HG03025 (cell line): ENCODE measurements around the gene LCK.
"Not testable (repeated sequence)": the region's sequence is repeated elsewhere in the genome, so short reads cannot be mapped to it uniquely, and the experiment has no call there.

Experiments used
- ATAC-seq: cut with Tn5 transposase; IDR thresholded peaks from one replicate; pipeline ENCODE4 v1.9.1; 2021; ENCODE audit warnings: mild to moderate bottlenecking, moderate library complexity; ENCODE audit not compliant: unreplicated experiment, low FRiP score

LCK gene

DNA sequence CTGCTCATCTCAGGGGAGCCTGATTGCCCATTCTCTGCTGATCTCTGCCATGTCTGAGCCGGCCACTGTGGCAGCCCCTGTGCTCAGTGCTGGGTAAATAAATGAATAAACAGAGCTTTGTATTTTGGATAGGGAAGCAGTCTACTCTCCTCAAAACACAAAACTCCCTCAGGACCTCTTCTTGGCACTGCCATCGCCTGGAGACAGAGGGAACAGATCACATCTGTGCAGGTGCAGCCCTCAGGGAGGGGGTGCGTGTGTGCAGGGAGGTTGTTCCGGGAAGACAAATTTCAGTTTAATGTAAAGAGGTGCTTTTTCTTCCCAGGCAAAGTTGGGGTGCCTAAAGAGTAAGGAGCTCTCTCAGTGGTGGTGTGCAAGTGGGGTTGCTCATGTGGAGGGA lies 11.7 kb upstream of the LCK start:
- no peak for ATAC-seq

DNA sequence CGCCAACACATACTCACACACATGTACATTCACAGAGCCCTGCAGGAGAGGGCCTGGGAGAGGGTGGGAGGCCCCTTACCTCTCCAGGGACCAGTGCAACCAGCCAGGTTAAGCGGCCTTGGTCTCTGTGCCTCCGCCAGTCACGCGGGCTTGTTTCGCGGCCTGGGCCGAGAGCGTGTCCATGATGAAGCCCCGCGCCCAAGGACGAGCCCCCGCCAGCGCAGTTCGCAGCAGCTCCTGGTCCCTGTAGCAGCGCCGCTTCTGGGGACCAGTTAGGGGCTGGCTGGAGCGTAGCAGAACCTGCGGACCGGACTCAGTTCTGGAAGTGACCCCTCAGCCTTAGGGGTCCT lies 11.3 kb upstream of the LCK start:
- no peak for ATAC-seq

DNA sequence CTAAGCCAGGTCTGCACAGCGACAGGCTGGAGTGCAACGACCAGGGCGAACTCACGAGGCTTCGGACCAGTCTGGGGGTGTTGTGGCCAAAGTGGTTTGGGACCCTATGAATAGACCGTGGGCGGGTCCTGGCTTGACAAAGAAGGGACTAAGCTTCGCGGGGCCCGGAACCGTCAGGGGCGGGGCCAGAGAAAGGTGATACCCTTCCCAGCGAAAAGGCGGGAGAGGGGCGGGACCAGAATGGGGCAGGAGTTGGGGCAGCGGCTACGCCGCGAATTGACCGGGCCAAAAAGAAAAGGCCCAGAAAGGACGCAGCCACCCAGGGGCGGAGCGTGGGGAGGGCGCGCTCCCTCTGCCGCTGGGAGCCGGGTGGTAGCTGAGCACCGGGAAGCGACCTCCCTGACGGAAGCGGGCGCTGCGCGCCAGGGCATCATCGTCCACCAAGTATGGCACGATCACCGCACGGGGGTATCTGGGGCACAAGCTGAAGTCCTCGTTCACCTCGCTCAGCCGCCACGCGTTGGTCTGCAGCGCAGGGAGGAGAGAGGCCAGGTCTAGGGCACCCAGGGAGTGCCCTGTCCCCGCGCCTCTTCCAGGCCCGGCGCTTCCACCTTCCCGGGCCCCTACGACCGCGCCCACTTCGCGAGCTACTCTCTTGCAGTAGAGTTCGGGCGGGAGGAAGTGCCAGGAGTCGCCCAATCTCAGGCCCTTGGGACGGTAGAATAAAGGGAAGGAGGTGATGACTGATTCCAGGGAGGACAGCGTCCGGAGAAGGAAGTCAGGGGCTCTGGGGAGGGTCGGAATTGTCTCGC lies 10.7 kb upstream of the LCK start:
- ATAC-seq, result no peak

DNA sequence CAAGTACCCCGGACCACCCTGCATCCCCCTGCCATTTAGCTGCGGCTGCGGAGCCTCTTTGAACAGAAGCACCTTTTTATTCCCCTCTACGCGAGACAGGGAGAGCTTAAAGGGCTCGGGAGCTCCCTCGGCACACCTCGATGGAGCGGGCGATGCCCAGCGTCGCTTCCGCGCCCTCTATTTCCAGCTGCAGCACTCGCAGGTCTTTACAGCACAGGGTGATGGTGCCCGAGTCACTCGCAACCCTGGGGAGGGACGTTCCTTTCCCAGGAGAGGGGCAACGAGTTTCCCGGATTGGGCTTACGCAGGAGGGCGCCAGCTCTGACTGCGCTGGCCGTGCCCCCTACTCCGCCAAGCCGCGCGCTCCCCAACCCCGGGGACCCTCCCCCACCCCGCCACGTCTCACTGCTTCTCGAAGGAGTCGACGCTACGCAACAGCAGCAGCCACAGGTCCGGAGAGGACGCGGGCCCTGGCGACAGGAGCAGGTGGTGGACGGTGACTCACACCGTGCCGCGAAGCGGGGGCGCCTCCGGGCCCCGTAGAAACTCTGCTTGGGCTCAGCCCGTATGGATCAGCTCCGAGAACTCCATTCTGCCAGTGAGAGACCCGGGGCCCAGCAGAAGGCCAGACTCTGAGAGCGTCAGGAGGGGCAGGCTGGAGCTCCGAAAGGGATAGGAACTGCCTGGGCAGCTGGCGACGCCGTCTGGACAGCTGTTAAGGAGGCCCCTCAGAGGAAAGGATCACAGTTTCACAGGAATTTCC lies 9.9 kb upstream of the LCK start:
- no peak for ATAC-seq

DNA sequence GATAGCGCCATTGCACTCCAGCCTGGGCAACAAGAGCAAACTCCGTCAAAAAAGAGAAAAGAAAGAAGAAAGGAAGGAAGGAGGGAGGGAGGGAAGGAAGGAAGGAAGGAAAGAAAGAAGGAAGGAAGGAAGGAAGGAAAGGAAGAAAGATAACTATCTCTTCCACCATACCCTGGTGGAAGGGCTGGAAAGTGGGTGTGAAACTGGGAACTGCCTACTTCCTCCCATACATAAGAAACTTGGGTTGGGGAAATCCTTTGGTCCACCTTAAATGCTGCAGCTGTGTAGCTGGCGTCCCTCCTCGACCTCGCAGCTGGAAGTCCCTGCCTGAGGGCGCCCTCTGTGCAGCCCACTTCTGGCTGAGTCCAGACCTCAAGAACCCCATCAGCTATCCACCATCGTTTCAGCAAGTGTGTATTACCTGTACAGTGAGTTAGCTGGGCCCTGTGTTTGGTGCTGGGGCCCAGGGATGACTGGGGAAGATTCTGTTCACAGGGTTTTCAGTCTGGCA lies 8.7 kb upstream of the LCK start:
- ATAC-seq, result no peak

DNA sequence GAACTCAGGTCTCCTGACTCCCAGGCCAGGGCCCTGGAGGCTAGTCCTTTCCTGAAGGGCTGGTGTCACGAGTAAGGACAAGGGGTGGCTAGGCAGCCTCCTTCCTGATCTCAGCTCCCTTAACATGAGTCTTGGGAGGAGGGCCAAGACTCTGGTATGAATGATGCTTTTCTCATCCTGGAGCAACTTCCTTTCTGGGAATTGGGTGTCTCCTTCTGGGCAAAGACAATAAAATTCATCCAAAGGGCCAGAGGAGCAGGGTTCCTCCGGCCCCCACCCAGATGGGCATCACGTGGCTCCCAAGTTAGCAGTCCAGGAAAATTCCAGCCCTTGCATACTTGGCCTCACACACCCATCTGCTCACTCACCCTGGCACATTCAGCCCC lies 4.2 kb upstream of the LCK start, which contains the start of gene FAM167B:
FAM167B (plus strand) TSS at position 335 of the 386 bp plus-strand sequence. CDS start 200 bp downstream, outside the sequence.
- no peak for ATAC-seq

DNA sequence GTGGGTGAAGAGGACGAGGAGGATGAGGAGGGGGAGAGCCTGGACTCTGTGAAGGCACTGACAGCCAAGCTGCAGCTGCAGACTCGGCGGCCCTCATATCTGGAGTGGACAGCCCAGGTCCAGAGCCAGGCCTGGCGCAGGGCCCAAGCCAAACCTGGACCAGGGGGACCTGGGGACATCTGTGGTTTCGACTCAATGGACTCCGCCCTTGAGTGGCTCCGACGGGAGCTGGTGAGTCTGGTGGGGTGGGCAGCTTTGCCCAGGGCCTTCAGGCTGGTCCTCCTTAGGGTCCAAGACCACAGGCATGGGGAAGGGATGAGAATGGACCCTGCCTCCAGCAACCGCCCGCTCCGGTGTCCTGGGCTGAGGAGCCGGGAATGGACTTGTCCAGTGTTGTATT lies 3.6 kb upstream of the LCK start:
- no peak for ATAC-seq

DNA sequence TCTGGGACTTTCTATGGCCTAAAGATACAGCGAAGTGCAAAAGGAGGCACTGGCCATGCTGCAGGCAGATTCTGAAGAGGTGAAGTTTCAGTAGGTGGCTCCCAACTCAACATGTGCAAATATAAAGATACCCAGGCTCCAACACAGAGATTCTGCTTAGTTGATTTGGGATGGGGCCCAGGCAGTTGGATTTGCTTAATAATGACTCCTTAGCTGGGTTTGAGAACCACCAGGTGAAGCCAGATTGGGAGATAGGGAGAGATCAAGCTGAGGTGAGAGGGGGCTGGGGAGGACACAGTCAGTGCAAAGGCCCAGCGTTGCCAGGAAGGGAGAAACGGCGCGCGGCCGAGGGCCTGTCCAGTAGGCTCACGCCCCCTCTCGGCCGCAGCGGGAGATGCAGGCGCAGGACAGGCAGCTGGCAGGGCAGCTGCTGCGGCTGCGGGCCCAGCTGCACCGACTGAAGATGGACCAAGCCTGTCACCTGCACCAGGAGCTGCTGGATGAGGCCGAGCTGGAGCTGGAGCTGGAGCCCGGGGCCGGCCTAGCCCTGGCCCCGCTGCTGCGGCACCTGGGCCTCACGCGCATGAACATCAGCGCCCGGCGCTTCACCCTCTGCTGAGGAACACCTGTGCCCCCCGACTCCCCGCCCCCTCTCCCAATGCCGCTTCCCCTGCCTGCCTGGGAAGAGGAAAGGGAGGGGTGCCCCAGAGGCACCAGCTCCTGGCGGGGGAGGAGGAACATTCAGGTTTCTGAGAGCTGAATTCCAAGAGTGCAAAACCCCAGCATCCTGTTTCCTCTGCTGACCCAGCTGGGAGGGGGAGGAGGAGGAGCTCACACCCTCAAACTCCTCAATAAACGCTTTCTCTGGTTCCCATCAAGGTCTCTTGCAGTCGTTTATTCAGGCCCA lies 2.8 kb upstream of the LCK start:
- no peak for ATAC-seq

DNA sequence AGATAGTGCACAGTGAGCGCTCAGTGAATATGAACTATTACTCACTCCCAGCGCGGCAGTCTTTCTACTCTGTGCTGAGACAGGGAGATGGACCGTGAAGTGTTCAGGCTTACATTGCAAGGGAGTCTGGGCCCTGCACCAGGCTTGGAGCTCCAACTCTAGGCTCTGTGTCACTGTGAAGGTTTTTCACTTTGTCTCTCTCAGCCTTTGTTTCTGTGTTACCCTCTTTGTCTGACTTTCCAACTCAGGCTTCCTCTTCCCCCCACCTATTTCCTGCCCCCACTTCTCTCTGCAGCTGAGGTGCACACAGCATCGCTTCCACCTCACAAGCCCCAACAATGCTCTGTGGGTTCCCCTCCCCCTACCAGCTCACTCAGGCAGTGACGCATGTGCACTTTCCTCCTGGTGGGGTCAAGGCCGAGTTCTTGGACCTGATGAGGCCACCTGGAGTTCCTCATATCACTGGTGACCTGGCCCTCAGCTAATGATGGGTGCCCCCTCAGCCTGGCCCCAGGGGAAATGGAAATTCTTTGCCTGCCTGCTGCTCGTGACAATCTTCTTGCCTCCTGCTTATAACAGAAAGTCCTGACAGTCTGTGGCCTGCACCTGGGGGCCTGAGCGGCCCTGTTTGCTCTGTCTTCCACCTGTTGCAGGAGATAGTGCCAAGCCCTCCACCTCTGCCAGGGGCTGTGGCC lies 1.1 kb upstream of the LCK start:
- no peak for ATAC-seq

DNA sequence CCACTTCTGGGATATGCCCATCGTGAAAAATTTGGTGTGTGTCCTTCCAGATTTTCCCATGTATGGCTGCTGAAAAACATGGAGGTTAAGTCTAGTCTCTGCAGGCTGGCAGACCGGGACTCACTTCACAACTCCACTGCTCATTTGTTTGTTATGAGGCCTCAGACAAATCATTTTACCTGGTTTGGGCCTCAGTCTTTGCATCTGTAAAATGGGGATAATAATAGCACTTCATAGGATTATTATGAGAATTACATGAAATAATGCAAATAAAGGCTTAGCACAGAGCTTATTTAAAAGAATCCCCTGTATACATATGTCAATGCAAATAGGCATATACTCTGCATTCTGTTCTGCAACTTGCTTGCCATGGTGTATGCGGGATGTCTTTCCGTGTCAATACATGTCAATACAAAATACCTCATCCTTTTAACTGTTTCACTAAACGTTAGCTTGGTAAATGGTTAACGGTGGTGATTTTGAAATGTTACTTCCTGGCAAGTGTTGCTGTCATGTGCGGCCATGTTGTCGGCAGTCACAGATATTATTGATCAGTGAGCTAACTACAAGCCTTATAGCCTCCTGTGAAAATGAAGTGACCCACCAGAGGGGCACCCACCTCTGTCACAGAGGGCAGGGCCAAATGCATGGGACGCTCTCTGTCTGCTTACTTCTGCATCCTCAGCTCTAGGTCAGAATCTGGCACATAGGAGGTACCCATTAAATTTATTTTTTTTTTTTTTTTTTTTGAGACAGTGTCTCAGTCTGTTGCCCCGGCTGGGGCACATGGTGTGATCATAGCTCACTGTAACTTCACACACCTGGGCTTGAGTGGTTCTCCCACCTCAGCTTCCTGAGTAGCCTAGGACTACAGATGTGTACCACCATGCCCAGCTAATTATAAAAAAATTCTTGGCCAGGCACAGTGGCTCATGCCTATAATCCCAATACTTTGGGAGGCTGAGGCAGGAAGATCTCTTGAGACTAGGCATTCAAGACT lies 4.3 kb downstream of the LCK start:
- ATAC-seq, result no peak

DNA sequence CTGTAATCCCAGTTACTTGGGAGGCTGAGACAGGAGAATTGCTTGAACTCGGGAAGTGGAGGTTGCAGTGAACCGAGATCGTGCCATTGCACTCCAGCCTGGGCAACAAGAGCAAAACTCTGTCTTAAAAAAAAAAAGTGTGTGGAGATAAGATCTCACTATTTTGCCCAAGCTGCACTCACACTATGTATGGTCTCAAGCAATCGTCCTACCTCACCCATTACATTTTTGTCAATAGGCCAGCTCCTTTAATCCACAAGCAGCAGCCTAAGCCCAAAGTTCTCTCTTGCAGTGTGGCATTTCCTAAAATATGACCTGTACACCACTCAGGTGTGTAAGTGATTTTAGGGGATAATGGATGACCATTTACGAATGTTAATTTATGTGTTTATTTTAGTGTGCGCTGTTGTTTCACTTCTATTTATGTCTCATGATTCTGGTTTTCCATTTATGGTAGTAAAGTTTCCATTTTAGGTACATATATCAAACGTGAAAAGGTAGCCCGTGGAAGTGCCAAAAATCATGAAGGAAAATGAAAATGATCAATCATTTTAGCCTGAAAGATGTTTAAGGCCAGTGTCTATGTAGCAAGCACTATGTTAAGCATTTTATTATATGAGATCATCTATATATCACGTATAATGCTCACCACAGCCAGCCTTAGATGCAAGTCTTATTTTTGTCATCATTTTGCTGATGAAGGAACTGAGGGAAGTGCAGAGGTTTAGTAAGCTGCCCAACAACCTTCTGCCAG lies 5.6 kb downstream of the LCK start:
- no peak for ATAC-seq

DNA sequence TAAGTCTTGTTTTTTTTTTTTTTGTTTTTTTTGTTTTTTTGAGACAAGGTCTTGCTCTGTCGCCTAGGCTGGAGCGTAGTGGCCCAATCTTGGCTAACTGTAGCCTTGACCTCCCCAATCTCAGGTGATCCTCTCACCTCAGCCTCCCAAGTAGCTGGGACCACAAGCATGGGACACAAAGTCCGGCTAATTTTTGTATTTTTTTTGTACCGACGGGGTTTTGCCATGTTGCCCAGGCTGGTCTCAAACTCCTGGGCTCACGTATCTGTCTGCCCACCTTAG lies 6.1 kb downstream of the LCK start:
- ATAC-seq, result no peak

DNA sequence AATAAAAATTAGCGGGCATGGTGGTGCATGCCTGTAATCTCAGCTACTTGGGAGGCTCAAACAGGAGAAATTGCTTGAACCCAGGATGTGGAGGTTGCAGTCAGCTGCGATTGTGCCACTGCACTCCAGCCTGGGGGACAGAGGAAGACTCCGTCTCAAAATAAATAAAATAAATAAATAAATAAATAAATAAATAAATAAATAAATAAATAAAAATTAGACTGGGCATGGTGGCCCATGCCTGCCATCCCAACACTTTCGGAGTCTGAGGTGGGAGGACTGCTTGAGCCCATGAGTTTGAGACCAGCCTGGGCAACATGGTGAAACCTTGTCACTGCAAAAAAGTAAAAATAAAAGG lies 12.2 kb downstream of the LCK start:
- ATAC-seq, result not testable (repeated sequence)

DNA sequence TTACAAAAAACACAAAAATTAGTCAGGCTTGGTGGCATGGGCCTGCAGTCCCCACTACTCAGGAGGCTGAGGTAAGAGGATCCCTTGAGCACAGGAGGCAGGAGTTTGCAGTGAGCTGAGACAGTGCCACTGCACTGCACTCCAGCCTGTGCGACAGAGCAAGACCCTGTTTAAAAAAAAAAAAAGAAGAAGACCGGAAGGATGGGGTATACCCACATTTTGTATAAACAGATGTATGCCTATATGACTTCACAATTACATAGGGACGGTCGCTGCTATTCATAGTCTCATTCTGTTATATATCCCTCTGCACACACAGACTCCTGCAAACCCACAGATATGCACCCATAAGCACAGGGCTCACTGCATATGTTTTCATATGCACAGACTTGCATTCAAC lies 12.7 kb downstream of the LCK start:
- no peak for ATAC-seq

DNA sequence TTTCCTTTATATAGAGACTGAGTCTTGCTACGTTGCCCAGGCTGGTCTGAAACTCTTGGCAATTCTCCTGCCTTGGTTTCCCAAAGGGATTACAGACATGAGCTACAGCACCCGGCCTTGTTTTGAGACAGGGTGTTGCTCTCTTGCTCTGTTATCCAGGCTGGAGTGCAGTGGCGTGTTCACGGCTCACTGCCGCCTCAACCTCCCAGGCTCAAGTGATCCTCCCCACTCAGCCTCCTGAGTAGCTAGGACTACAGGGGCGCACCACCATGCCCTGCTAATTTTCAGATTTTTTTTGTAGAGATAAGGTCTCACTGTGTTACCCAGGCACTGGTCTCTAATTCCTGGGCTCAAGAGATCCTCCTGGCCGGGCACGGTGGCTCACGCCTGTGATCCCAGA lies 14.8 kb downstream of the LCK start:
- no peak for ATAC-seq

DNA sequence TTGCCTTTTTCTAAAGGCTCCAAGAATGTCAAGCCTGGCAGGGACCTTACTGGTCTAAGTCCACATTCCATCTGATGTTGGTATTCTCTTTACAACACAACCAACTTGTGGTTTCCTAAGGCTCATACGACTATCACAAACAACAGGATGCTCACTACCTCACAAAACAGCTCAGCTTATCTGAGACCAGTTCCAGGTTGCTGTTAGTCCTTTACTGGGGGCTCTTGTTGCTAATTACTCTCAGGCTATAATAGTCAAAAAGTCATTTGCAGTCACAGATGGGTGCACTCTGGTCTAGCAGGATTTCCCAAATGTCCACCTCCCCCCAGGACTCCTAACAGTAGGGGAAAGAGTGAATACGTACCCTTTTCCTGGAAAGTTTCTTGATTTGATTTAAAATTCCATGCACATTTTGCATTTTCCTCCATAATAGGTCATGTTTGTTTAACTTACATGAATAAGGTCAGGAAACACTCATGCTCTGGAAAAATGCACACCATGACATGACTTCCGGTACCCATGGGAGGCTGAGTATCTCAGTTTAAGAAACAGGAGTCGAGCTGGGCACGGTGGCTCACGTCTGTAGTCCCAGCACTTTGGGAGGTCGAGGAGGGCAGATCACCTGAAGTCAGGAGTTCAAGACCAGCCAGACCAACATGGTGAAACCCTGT lies 16.0 kb downstream of the LCK start:
- ATAC-seq, result no peak

DNA sequence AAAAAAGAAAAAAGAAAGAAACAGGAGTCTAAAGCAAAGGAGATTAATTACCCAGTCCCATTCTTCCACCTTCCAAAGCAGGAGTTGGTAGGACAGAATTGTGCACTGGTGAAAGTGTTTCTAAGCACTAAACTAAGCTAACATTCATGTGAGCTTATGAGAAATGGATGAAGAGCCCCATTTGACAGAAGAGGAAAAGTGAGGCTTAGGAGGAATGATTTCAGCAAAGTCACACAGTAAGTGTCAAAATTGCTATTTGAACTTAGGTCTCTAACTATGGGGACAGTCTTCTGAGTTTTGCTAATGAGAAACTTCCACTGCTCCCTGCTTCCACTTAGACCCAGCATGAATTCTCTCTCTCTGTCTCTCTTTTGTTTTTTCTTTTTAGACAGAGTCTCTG lies 18.7 kb downstream of the LCK start:
- no peak for ATAC-seq
